ENCODE data around the gene GNAQ. TPM values are rescaled to one million over a fixed set of nuclear protein-coding genes. Genes with fewer than 3 reads are reported as not detected.
A peak's percentile ranks its signal among the peaks of the same experiment; 100 is the strongest.

GNAQ gene
- total RNA-seq, 1 donor from 2014 or later, result 20.6 TPM

DNA sequence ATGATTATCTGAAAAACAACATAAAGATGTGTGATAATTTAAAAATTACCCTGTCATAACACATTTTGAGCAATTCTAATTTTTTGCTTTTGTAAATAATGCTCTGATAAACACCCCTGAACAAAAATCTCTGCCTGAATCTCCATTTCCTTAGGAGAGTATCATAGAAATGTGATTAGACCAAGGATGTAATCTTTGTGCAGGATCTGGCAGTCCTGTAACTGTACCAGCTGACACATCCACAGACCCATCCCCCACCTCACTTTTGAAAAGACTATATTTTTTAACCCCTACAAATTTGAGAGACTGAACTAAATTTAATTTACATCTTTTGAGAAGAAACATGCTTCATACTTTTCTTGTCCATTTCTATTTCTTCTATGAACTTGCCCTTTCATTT is 101.7 kb downstream of the GNAQ start:
- TF ChIP-seq, protein P1, sequence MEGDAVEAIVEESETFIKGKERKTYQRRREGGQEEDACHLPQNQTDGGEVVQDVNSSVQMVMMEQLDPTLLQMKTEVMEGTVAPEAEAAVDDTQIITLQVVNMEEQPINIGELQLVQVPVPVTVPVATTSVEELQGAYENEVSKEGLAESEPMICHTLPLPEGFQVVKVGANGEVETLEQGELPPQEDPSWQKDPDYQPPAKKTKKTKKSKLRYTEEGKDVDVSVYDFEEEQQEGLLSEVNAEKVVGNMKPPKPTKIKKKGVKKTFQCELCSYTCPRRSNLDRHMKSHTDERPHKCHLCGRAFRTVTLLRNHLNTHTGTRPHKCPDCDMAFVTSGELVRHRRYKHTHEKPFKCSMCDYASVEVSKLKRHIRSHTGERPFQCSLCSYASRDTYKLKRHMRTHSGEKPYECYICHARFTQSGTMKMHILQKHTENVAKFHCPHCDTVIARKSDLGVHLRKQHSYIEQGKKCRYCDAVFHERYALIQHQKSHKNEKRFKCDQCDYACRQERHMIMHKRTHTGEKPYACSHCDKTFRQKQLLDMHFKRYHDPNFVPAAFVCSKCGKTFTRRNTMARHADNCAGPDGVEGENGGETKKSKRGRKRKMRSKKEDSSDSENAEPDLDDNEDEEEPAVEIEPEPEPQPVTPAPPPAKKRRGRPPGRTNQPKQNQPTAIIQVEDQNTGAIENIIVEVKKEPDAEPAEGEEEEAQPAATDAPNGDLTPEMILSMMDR (conservative IDR thresholded peaks at IDR 0.05; ENCODE audit: low read depth, low read length), result no peak
- no peak overlapping the region for H3K4me3 ChIP-seq (ENCODE audit: low read depth, low read length)
- no peak for DNase-seq (ENCODE audit: low read depth)

DNA sequence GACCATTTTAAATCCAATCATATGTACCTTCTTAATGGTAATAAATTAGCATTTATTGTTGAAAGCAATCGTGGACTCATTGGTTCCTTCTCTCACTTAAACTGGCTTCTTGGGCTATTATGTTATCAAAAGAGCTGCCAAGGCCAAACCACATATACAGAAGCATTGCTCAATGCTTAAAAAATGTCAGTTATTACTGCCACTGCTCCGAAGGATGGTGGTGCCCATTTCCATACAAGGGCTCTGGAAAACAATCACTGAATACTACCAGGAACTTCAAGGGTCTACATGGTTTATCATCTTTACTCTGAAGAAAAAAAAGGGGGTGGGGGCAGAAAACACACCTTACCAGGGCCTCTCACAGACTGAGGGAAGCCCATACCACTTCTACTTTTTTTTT is 104.3 kb downstream of the GNAQ start:
- DNase-seq (ENCODE audit: low read depth), result peak; percentile 13
- no peak overlapping the region for H3K4me3 ChIP-seq (ENCODE audit: low read depth, low read length)
- TF ChIP-seq, protein P1 (conservative IDR thresholded peaks at IDR 0.05; ENCODE audit: low read depth, low read length), result no peak

DNA sequence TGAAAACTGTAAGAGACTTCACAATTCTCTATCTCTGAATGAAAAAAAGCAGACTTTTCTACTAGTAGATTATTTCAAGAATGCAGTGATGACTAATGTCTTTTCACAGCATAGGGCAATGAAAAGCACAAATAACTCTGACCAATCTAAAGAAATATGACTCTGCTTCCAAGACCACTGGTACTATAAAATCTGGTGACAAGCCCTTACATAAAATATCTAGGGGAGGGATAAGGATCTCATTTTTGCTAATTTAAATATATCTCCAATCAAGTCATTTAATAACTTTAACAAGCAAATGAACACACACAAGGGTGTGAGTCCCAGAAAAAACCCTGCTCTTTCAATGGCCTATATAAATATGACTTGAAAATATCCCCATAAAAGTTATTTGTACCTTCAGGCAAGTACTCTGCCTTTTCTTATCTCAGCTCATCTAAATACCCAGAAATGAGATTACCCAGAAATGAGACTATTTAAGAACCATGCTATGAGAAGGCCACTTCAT is 105.2 kb downstream of the GNAQ start:
- no peak overlapping the region for H3K4me3 ChIP-seq (ENCODE audit: low read depth, low read length)
- TF ChIP-seq, protein P1 (conservative IDR thresholded peaks at IDR 0.05; ENCODE audit: low read depth, low read length), result no peak
- DNase-seq (ENCODE audit: low read depth), result peak; percentile 42

DNA sequence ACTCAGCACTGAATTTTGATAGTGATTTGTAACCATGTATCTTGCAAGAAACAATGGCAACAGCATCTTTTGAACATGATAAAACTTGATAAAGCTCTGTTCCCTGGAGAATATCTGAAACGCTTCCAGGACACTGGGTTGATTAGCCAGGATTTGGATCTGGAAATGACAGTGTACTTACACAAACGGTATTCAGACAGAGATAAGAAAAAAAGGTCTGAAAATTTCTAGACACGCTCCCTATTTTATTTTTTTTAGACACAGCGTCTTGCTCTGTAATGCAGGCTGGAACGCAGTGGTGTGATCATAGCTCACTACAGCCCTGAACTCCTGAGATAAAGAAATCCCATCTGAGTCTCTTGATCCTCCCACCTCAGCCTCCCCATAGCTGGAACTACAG is 109.0 kb downstream of the GNAQ start:
- TF ChIP-seq, protein P1 (conservative IDR thresholded peaks at IDR 0.05; ENCODE audit: low read depth, low read length), result no peak
- no peak overlapping the region for H3K4me3 ChIP-seq (ENCODE audit: low read depth, low read length)
- DNase-seq (ENCODE audit: low read depth), result no peak

DNA sequence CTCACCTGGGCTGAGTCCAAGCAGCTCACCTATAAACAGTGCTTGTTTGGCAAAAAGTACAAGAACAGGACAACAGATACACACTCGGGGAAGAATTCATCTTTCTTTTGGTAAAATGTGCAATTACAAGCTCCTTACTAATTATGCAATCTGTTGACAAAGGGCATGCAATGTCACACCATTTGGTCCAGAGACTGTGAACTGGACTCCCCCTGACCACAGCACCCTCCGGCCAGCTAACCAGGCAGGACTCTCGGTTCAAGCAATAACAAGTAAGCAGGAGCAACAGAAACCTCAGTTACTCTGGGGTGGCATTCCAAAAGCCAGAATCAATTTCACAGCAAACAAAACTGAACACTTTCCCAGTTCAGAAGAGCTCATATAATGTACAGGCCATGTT is 113.8 kb downstream of the GNAQ start:
- no peak for DNase-seq (ENCODE audit: low read depth)
- no peak overlapping the region for H3K4me3 ChIP-seq (ENCODE audit: low read depth, low read length)
- TF ChIP-seq, protein P1 (conservative IDR thresholded peaks at IDR 0.05; ENCODE audit: low read depth, low read length), result no peak

DNA sequence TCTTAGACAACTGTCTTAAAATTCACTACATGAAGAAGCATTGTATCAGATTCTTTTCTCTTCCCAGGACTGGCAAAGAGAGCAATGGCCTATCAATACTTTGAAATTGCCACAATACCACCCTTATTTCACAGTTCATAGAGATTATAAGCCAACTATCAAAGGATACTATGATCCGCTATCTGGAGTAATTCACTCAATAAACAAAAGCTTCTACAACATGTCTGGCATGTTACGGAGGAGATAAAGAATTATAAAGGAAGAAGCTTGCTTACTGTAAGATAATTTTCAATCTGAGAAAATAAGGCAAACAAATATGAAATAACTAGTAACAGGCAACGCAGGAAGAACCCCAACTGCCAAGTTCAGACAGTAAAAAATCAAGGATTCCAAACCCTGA is 114.8 kb downstream of the GNAQ start:
- TF ChIP-seq, protein P1 (conservative IDR thresholded peaks at IDR 0.05; ENCODE audit: low read depth, low read length), result no peak
- H3K4me3 ChIP-seq (ENCODE audit: low read depth, low read length), result no peak overlapping the region
- DNase-seq (ENCODE audit: low read depth), result no peak

DNA sequence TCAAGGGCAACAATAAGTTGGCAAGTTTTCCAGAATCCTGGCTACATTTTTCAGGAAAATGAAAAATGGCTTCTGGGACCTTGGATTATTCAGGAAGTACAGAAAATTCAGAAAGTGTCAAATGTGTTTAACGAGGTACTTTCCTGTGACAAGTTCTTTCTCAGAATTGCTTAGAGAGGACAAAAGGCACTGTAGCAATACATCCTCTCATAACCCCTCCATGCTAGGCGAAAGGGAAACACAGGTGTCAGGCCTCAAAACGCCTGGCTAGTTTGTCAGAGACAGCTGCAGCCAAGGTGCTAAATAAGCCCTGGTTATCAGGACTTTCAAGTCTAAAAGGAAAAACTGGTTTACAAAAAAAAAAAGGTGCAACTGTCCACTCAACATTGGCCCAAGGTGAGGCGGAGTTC is 115.2 kb downstream of the GNAQ start:
- TF ChIP-seq, protein P1 (conservative IDR thresholded peaks at IDR 0.05; ENCODE audit: low read depth, low read length), result no peak
- DNase-seq (ENCODE audit: low read depth), result no peak

More for the DNA sequence above, 115.2 kb downstream of the GNAQ start:
- H3K4me3 ChIP-seq (ENCODE audit: low read depth, low read length), result no peak overlapping the region

All from epithelial cell of proximal tubule (primary cell).